Caco-2 (cell line): ENCODE data around the gene SLIT3. TPM values are rescaled to one million over a fixed set of nuclear protein-coding genes. Genes with fewer than 3 reads are reported as not detected.

ENCODE experiments used
- BruUV-seq: library from RNA; stranded (reverse); fragments of 400-500 nt; replicated peaks from 2 replicates; lab custom pipeline; 2021; lab: Mats Ljungman, UMichigan
- CTCF ChIA-PET: fragments of 300-600 bp; sonication (Branson Sonifier 250); formaldehyde crosslinking; loops from one replicate; lab custom pipeline; 2022; ENCODE audit warnings: antibody characterized with exemption; lab: Charles Lee
- POLR2A ChIA-PET: fragments of 300-600 bp; sonication (Branson Sonifier 250); formaldehyde crosslinking; loops from one replicate; lab custom pipeline; 2022; ENCODE audit warnings: antibody characterized with exemption; lab: Charles Lee
- DNase-seq, 2 experiments: peaks; one replicate each; pipeline versions ENCODE4 v3.0.0 to v3.0.0-alpha.2; 2020 to 2022
- H3K27me3 ChIP-seq: replicated peaks from 2 replicates; pipeline ENCODE4 v1.6.0; 2011; ENCODE audit warnings: low read length; ENCODE audit not compliant: control insufficient read depth, insufficient read depth
- H3K36me3 ChIP-seq: 2 replicates; pipeline ENCODE4 v1.5.1; 2011; ENCODE audit warnings: low read length; ENCODE audit not compliant: control insufficient read depth, insufficient read depth
- H3K4me1 ChIP-seq: fragments of 250-450 bp; sonication (Bioruptor Pico); 2 replicates; pipeline ENCODE4 v1.5.1; 2020; ENCODE audit warnings: mild to moderate bottlenecking
- H3K4me3 ChIP-seq: 2 replicates; pipeline ENCODE4 v1.5.1; 2011; ENCODE audit warnings: low read depth, mild to moderate bottlenecking, control low read depth, low read length
- H3K9me3 ChIP-seq: fragments of 250-450 bp; sonication (Bioruptor Pico); 2 replicates; pipeline ENCODE4 v1.5.1; 2020; ENCODE audit warnings: mild to moderate bottlenecking, moderate library complexity
- H3K27ac Mint-ChIP-seq: one replicate; pipeline ENCODE4 v1.8.0; 2022; ENCODE audit warnings: mixed read lengths; ENCODE audit not compliant: unreplicated experiment
- H3K27me3 Mint-ChIP-seq: one replicate; pipeline ENCODE4 v1.8.0; 2022; ENCODE audit warnings: mixed read lengths; ENCODE audit not compliant: insufficient read depth, unreplicated experiment
- H3K36me3 Mint-ChIP-seq: one replicate; pipeline ENCODE4 v1.8.0; 2022; ENCODE audit warnings: mild to moderate bottlenecking, mixed read lengths; ENCODE audit not compliant: insufficient read depth, unreplicated experiment
- H3K4me1 Mint-ChIP-seq: one replicate; pipeline ENCODE4 v1.8.0; 2022; ENCODE audit warnings: low read depth, mixed read lengths; ENCODE audit not compliant: unreplicated experiment
- H3K4me3 Mint-ChIP-seq: one replicate; pipeline ENCODE4 v1.8.0; 2022; ENCODE audit warnings: mild to moderate bottlenecking, moderate library complexity, mixed read lengths; ENCODE audit not compliant: unreplicated experiment
- H3K9me3 Mint-ChIP-seq: one replicate; pipeline ENCODE4 v1.8.0; 2022; ENCODE audit warnings: mixed read lengths; ENCODE audit not compliant: unreplicated experiment
- CTCF ChIP-seq, 2 experiments: fragments of 200-600 bp in 1 of 2; IDR thresholded peaks; 1 replicate in 1 of 2; 2 replicates in 1 of 2; pipeline versions ENCODE4 v1.5.1 to v1.8.0; 2011 to 2022; ENCODE audit warnings: antibody characterized with exemption in 1 of 2, control low read depth in 1 of 2, inconsistent platforms in 1 of 2, low read depth in 1 of 2, low read length in 1 of 2, mild to moderate bottlenecking in 1 of 2, moderate library complexity in 1 of 2; ENCODE audit not compliant: insufficient read depth in 1 of 2, severe bottlenecking in 1 of 2, unreplicated experiment in 1 of 2
- intact Hi-C: fragments of 100-400 bp; cut with micrococcal nuclease; formaldehyde crosslinking; loops from one replicate; pipeline ENCODE4 v1.10.0; 2022; ENCODE audit not compliant: unreplicated experiment
- total RNA-seq: library from RNA; stranded (reverse); gene quantifications from 2 replicates; pipeline ENCODE4 v1.2.3, GENCODE V29; 2022

The SLIT3 gene
- total RNA-seq, 1 experiment from 2014 or later: 2.1 TPM

DNA sequence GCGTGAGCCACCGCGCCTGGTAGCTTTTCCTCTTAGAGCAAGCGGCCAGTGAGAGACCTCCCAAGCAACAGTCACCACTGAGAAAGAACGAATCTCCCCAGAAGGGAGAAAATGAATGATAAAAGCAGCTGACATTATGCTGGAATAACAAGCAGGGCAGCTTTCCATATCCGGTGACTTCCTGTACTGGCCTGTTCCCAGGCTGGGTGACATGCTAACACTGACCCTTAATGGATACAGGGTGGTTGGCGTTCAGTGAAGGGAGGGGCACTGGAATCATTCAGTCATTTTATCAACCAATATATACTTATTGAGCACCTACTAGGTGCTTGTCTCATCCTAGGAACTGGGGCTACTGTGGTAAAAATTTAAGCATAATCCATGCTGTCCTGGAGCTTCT is 364.4 kb downstream of the SLIT3 start:
- intact Hi-C loops: no loop called here
- Mint-ChIP-seq H3K9me3 (no peaks in the 10 kb centered on the region), H3K27ac (no peak overlapping the region), H3K4me3 (no peak overlapping the region), H3K27me3 (peaks cover 2% of the 10 kb centered on the region), H3K36me3 (no peaks in the 10 kb centered on the region), H3K4me1 (peaks cover 6% of the 10 kb centered on the region)
- Histone ChIP-seq H3K9me3 (no peaks in the 10 kb centered on the region), H3K36me3 (no peaks in the 10 kb centered on the region), H3K4me3 (no peak overlapping the region), H3K4me1 (no peaks in the 10 kb centered on the region), H3K27me3 (no peaks in the 10 kb centered on the region)
- no peak for TF ChIP-seq CTCF (IDR thresholded peaks at IDR 0.05; ENCODE audit: insufficient read depth in 1 of 2, low read depth in 1 of 2, low read length in 1 of 2, severe bottlenecking in 1 of 2, unreplicated experiment in 1 of 2)
- no TSS peak for BruUV-seq
- ChIA-PET POLR2A (no interaction called here), CTCF (no interaction called here)
- no peak for DNase-seq

DNA sequence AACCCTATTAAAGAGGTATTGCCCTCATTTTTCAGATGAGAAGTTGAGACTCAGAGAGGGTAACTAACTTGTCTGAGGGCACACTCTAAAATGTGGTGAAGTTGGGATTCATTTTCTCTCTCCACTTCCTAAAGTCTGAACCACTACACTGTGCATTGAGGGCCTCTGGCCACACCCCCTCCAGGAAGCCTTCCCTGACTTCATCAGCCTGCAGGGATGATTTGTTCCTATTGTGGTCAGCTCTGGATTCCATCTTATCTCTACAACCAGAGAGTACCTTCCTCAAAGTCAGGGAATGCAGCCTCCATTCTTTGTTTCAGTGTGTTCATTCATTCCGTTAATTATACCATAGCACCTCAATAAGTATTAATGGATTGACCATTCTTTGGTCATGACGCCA is 365.8 kb downstream of the SLIT3 start:
- DNase-seq: no peak
- Histone ChIP-seq H3K9me3 (no peaks in the 10 kb centered on the region), H3K27me3 (no peaks in the 10 kb centered on the region), H3K4me1 (no peaks in the 10 kb centered on the region), H3K36me3 (no peaks in the 10 kb centered on the region), H3K4me3 (no peak overlapping the region)
- Mint-ChIP-seq H3K27ac (no peak overlapping the region), H3K36me3 (no peaks in the 10 kb centered on the region), H3K4me1 (peaks cover 6% of the 10 kb centered on the region), H3K4me3 (no peak overlapping the region), H3K27me3 (peaks cover 2% of the 10 kb centered on the region), H3K9me3 (no peaks in the 10 kb centered on the region)
- CTCF ChIA-PET: no interaction called here
- no peak for TF ChIP-seq CTCF (IDR thresholded peaks at IDR 0.05; ENCODE audit: insufficient read depth in 1 of 2, low read depth in 1 of 2, low read length in 1 of 2, severe bottlenecking in 1 of 2, unreplicated experiment in 1 of 2)
- no TSS peak for BruUV-seq
- intact Hi-C loops: no loop called here
- POLR2A ChIA-PET: no interaction called here

GRCh38 chr5:168934169-168934568 is 366.8 kb downstream of the SLIT3 start:
- Histone ChIP-seq H3K9me3 (no peaks in the 10 kb centered on the region), H3K36me3 (no peaks in the 10 kb centered on the region), H3K4me3 (no peak overlapping the region), H3K4me1 (no peaks in the 10 kb centered on the region), H3K27me3 (no peaks in the 10 kb centered on the region)
- Mint-ChIP-seq H3K27me3 (peaks cover 2% of the 10 kb centered on the region), H3K4me1 (peaks cover 5% of the 10 kb centered on the region), H3K9me3 (no peaks in the 10 kb centered on the region), H3K4me3 (no peak overlapping the region), H3K36me3 (no peaks in the 10 kb centered on the region), H3K27ac (no peak overlapping the region)
- intact Hi-C loops: no loop called here
- ChIA-PET CTCF (no interaction called here), POLR2A (no interaction called here)
- no peak for TF ChIP-seq CTCF (IDR thresholded peaks at IDR 0.05; ENCODE audit: insufficient read depth in 1 of 2, low read depth in 1 of 2, low read length in 1 of 2, severe bottlenecking in 1 of 2, unreplicated experiment in 1 of 2)
- no TSS peak for BruUV-seq
- DNase-seq: no peak
